Neuronal stem cell (in vitro differentiated cells): ENCODE data around the gene BCL2L11.
A peak's percentile ranks its signal among the peaks of the same experiment; 100 is the strongest.

Experiments used
- DNase-seq: peaks from one replicate; pipeline ENCODE4 v3.0.0-alpha.2; 2013; ENCODE audit warnings: low spot score
- H2AFZ ChIP-seq: one replicate; pipeline ENCODE4 v1.6.1; 2013; ENCODE audit warnings: mild to moderate bottlenecking, low read length, inconsistent platforms
- H2AK5ac ChIP-seq: 2 replicates; pipeline ENCODE4 v1.6.1; 2013; ENCODE audit warnings: low read depth, mild to moderate bottlenecking, inconsistent platforms, low read length, moderate library complexity, mixed read lengths
- H2BK120ac ChIP-seq: 2 replicates; pipeline ENCODE4 v1.6.1; 2013; ENCODE audit warnings: low read depth, mild to moderate bottlenecking, inconsistent platforms, low read length, moderate library complexity, mixed read lengths
- H2BK12ac ChIP-seq: one replicate; pipeline ENCODE4 v1.6.1; 2013; ENCODE audit warnings: low read length, inconsistent platforms
- H2BK15ac ChIP-seq: 2 replicates; pipeline ENCODE4 v1.6.1; 2013; ENCODE audit warnings: mild to moderate bottlenecking, low read length, inconsistent platforms, mixed read lengths
- H2BK5ac ChIP-seq: one replicate; pipeline ENCODE4 v1.6.1; 2013; ENCODE audit warnings: inconsistent platforms, mild to moderate bottlenecking, low read length, moderate library complexity
- H3K14ac ChIP-seq: one replicate; pipeline ENCODE4 v1.6.1; 2013; ENCODE audit warnings: low read length, inconsistent platforms
- H3K18ac ChIP-seq: 2 replicates; pipeline ENCODE4 v1.6.1; 2013; ENCODE audit warnings: low read length, inconsistent platforms
- H3K23ac ChIP-seq: 2 replicates; pipeline ENCODE4 v1.6.1; 2013; ENCODE audit warnings: low read depth, mild to moderate bottlenecking, mixed read lengths, low read length, inconsistent platforms; ENCODE audit not compliant: poor library complexity
- H3K27ac ChIP-seq: replicated peaks from 3 replicates; pipeline ENCODE4 v1.5.1; 2013; ENCODE audit warnings: low read length, inconsistent platforms
- H3K27me3 ChIP-seq, 3 experiments: 2 replicates each; pipeline ENCODE4 v1.6.1; 2013; ENCODE audit warnings: low read length in 3 of 3, mild to moderate bottlenecking in 2 of 3, inconsistent platforms in 1 of 3, low read depth in 1 of 3, mixed read lengths in 1 of 3, moderate library complexity in 1 of 3; ENCODE audit not compliant: control insufficient read depth in 3 of 3, insufficient read depth in 3 of 3
- H3K36me3 ChIP-seq, 2 donors: replicated peaks in 1 of 2; 2 replicates each; pipeline ENCODE4 v1.6.1; 2013; ENCODE audit warnings: low read length in 2 of 2; ENCODE audit not compliant: control insufficient read depth in 2 of 2, insufficient read depth in 2 of 2
- H3K4ac ChIP-seq: 2 replicates; pipeline ENCODE4 v1.6.1; 2013; ENCODE audit warnings: inconsistent platforms, mild to moderate bottlenecking, low read length, moderate library complexity
- H3K4me1 ChIP-seq, 2 donors: 1 replicate in 1 of 2; 2 replicates in 1 of 2; pipeline ENCODE4 v1.6.1; 2013; ENCODE audit warnings: low read length in 2 of 2, low read depth in 1 of 2; ENCODE audit not compliant: control insufficient read depth in 2 of 2, insufficient read depth in 1 of 2
- H3K4me2 ChIP-seq: one replicate; pipeline ENCODE4 v1.6.1; 2013; ENCODE audit warnings: mild to moderate bottlenecking, low read length, inconsistent platforms; ENCODE audit not compliant: insufficient read depth, poor library complexity, severe bottlenecking
- H3K4me3 ChIP-seq, 2 donors: 2 replicates each; pipeline ENCODE4 v1.5.1; 2013; ENCODE audit warnings: low read length in 2 of 2, mild to moderate bottlenecking in 2 of 2, inconsistent platforms in 1 of 2, moderate library complexity in 1 of 2
- H3K79me1 ChIP-seq: one replicate; pipeline ENCODE4 v1.6.1; 2013; ENCODE audit warnings: low read depth, mild to moderate bottlenecking, inconsistent platforms, low read length, moderate library complexity
- H3K9ac ChIP-seq: one replicate; pipeline ENCODE4 v1.6.1; 2013; ENCODE audit warnings: mild to moderate bottlenecking, low read depth, low read length, inconsistent platforms; ENCODE audit not compliant: poor library complexity
- H3K9me3 ChIP-seq, 2 donors: replicated peaks in 1 of 2; 2 replicates each; pipeline versions ENCODE3 to v1.6.1; 2013; ENCODE audit warnings: low read length in 2 of 2, mild to moderate bottlenecking in 2 of 2, inconsistent platforms in 1 of 2, low read depth in 1 of 2, mixed read lengths in 1 of 2, moderate library complexity in 1 of 2; ENCODE audit not compliant: control insufficient read depth in 2 of 2, insufficient read depth in 1 of 2
- H4K8ac ChIP-seq: one replicate; pipeline ENCODE4 v1.6.1; 2013; ENCODE audit warnings: low read depth, mild to moderate bottlenecking, inconsistent platforms, low read length, moderate library complexity
- H4K91ac ChIP-seq: one replicate; pipeline ENCODE4 v1.6.1; 2013; ENCODE audit warnings: low read length, low read depth, mild to moderate bottlenecking, inconsistent platforms; ENCODE audit not compliant: poor library complexity
- WGBS, 2 donors: extraction: QIAGEN DNeasy Blood & Tissue Kit; methylation state at CpG; one replicate each; pipeline ENCODE4 v1.1.7; 2013; ENCODE audit warnings: missing lambda C conversion rate in 2 of 2, mixed read lengths in 1 of 2; ENCODE audit not compliant: insufficient read length in 2 of 2, insufficient replicate concordance in 1 of 2; ENCODE audit errors: extremely low coverage in 2 of 2; 5-methylcytosine and 5-hydroxymethylcytosine counted together

The BCL2L11 gene

DNA sequence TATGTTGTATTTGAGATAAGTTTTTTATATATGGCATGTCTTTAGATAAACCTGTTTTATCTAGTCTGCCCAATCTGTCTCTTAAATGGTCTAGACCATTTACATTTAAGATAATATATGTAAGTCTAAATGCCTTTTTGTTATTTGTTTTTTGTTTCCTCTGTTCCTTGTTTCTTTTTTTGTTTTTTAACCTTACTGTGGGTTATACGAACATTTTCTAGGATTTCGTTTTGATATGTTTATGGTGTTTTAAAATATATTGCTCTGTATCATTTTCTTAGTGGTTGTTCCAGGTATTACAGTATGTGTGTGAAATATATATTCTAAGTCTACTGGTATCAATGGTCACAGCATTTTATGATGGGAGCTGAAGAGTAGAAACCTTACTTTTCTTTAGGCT is 13.3 kb downstream of the BCL2L11 start:
- Histone ChIP-seq H3K4me1 (peaks cover 5 to 10% of the 10 kb centered on the region in 2 donors), H3K4ac (no peak overlapping the region), H3K23ac (no peak overlapping the region), H2BK12ac (no peak overlapping the region), H3K14ac (no peak overlapping the region), H2BK120ac (no peak overlapping the region), H4K91ac (no peak overlapping the region), H3K4me2 (no peak overlapping the region), H2BK15ac (no peak overlapping the region), H2AK5ac (no peak overlapping the region), H3K9ac (no peak overlapping the region), H3K27ac (no peak overlapping the region), H3K18ac (no peak overlapping the region), H3K9me3 (peaks cover 0 to 33% of the 10 kb centered on the region in 2 donors), H4K8ac (no peak overlapping the region), H3K4me3 (no peak overlapping the region), H2AFZ (no peak overlapping the region), H3K79me1 (peaks cover 12% of the 10 kb centered on the region), H3K27me3 (no peaks in the 10 kb centered on the region), H3K36me3 (peaks cover 29 to 98% of the 10 kb centered on the region in 2 donors), H2BK5ac (no peak overlapping the region)
- no peak for DNase-seq
- WGBS, 2 donors, result no CpG with 5 or more reads among the region's 2 CpGs

DNA sequence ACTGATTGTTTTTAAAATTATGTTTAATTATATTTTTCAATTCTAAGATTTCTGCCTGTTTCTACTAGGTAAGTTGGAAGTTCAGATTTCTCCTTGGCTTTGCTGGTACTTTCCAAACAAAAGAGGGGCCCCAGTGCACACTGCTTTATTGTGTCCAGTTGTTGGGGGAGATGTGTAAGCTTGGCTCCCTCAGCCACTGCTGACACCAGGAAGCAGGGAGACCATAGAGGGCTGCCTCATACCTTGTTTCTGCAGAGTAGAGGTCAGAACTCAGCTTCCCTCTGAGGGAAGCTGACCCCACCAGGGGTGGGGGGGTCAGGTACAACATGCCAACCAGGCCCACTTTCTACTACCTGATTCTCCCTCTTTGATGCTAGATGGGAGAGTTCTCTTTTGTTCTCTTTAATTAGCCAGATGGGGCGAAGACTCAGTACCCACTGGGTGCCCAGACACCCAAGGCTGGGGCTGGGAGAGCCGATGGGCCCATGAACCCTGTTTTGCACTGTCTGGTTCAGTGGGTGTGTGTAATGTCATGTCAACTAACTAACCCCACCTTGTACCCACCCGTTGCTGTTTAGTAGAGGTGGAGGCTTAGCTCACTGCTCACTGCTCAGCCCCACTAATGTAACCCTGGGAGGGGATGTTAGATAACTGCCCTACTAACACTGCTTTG is 14.7 kb downstream of the BCL2L11 start:
- H2BK5ac ChIP-seq, result no peak overlapping the region
- WGBS, 2 donors, result no CpG with 5 or more reads among the region's 3 CpGs

DNA sequence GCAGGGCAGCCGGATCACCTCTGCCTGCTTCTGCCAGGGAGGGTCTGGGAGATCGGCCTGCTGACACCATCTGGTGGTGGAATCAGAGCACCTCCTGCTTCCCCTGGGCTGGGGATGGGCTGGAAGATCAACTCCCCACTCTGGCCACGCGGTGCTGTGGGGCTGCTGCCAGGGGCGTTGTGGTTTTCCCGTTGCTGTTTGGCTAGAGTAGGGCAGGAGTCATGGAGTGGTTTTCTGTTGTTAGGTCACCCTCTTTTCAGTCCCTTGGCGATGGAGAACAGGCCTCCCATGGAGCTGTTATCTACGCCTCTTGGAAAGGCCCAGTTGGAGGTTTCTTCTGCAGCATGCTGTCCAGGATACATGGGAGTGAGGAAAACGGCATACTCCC is 15.2 kb downstream of the BCL2L11 start:
- Histone ChIP-seq H3K4me2 (no peak overlapping the region), H2BK5ac (no peak overlapping the region), H2BK12ac (no peak overlapping the region), H3K9me3 (peaks cover 0 to 23% of the 10 kb centered on the region in 2 donors), H2AFZ (no peak overlapping the region), H3K36me3 (peaks cover 30 to 98% of the 10 kb centered on the region in 2 donors), H3K27ac (no peak overlapping the region), H2BK120ac (no peak overlapping the region), H3K4me3 (peak overlapping the region in 1 of 2 donors; percentile 5), H2AK5ac (no peak overlapping the region), H3K18ac (peak overlapping the region; percentile 62), H3K4me1 (peaks cover 5 to 10% of the 10 kb centered on the region in 2 donors), H4K91ac (no peak overlapping the region), H3K14ac (no peak overlapping the region), H3K23ac (peak overlapping the region; percentile 32), H3K9ac (peak overlapping the region; percentile 46), H2BK15ac (no peak overlapping the region), H4K8ac (no peak overlapping the region), H3K79me1 (peaks cover 13% of the 10 kb centered on the region), H3K4ac (no peak overlapping the region), H3K27me3 (no peaks in the 10 kb centered on the region)
- WGBS, 2 donors, result no CpG with 5 or more reads among the region's 9 CpGs
- no peak for DNase-seq

More for the DNA sequence above, 14.7 kb downstream of the BCL2L11 start:
- Histone ChIP-seq H3K4me1 (peaks cover 5 to 10% of the 10 kb centered on the region in 2 donors), H2BK15ac (no peak overlapping the region), H3K79me1 (peaks cover 13% of the 10 kb centered on the region), H3K27me3 (no peaks in the 10 kb centered on the region), H3K36me3 (peaks cover 27 to 98% of the 10 kb centered on the region in 2 donors), H3K4me3 (peak overlapping the region in 1 of 2 donors; percentile 5), H3K23ac (no peak overlapping the region), H4K91ac (no peak overlapping the region), H2BK12ac (no peak overlapping the region), H3K9me3 (peaks cover 0 to 26% of the 10 kb centered on the region in 2 donors), H4K8ac (no peak overlapping the region), H3K27ac (no peak overlapping the region), H3K14ac (no peak overlapping the region), H2AK5ac (no peak overlapping the region), H3K4ac (no peak overlapping the region), H2BK120ac (no peak overlapping the region), H3K4me2 (no peak overlapping the region), H3K18ac (peak overlapping the region; percentile 62), H2AFZ (no peak overlapping the region), H3K9ac (peak overlapping the region; percentile 46)
- DNase-seq, result no peak

DNA sequence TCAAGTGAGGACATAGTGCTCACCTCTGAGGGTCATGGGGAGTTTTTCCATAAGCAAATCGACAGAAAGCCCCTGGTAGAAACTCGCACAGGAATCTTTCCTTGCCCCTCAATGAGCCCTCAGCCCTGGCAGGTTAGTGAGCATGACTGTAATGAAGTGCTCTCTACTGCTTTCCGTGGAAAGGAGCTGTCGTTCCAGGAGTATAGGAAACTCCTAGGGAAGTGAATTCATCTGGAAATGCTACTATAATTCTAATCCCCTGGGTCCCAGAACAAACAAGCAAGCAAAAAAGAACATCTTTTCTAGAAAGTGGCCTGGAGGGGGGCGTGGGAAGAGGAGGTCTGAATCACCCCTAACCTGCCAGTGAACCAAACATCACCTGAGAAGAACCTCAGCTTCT is 18.1 kb downstream of the BCL2L11 start:
- no peak overlapping the region for H2BK12ac ChIP-seq
- H3K23ac ChIP-seq, result no peak overlapping the region
- no peak overlapping the region for H3K4ac ChIP-seq
- WGBS, 2 donors, result no CpG with 5 or more reads among the region's 5 CpGs
- H3K14ac ChIP-seq, result no peak overlapping the region
- H3K9me3 ChIP-seq, result peaks cover 0 to 19% of the 10 kb centered on the region in 2 donors
- no peak overlapping the region for H3K18ac ChIP-seq
- H3K4me3 ChIP-seq, result no peak overlapping the region
- no peaks in the 10 kb centered on the region for H3K27me3 ChIP-seq
- H2AFZ ChIP-seq, result no peak overlapping the region
- H3K4me1 ChIP-seq, result peaks cover 5 to 10% of the 10 kb centered on the region in 2 donors
- no peak overlapping the region for H2BK15ac ChIP-seq
- DNase-seq, result no peak
- no peak overlapping the region for H3K9ac ChIP-seq
- H4K91ac ChIP-seq, result no peak overlapping the region
- peaks cover 13% of the 10 kb centered on the region for H3K79me1 ChIP-seq
- no peak overlapping the region for H4K8ac ChIP-seq
- H2BK5ac ChIP-seq, result no peak overlapping the region
- no peak overlapping the region for H2BK120ac ChIP-seq
- no peak overlapping the region for H2AK5ac ChIP-seq
- peaks cover 31 to 95% of the 10 kb centered on the region in 2 donors for H3K36me3 ChIP-seq
- H3K27ac ChIP-seq, result no peak overlapping the region
- H3K4me2 ChIP-seq, result no peak overlapping the region
